Common myeloid progenitor, CD34-positive (primary cell): Measurements from ENCODE around the gene FPR2.
"Not testable (repeated sequence)": the region's sequence is repeated elsewhere in the genome, so short reads cannot be mapped to it uniquely, and the experiment has no call there.

Experiments used
- CTCF ChIA-PET: fragments of 350-600 bp; sonication (Branson Sonifier 250); formaldehyde crosslinking; loops from one replicate; lab custom pipeline; 2021; ENCODE audit warnings: antibody characterized with exemption; lab: Charles Lee
- POLR2A ChIA-PET: fragments of 350-600 bp; sonication (Branson Sonifier 250); formaldehyde crosslinking; loops from one replicate; lab custom pipeline; 2021; ENCODE audit warnings: antibody characterized with exemption; lab: Charles Lee
- DNase-seq, 3 donors: peaks; one replicate each; pipeline versions ENCODE4 v3.0.0 to v3.0.0-alpha.2; 2013
- H3K27ac ChIP-seq, 2 experiments: 1 replicate in 1 of 2; 2 replicates in 1 of 2; pipeline ENCODE4 v1.7.0; 2013; ENCODE audit warnings: inconsistent platforms in 2 of 2, low read length in 2 of 2, mild to moderate bottlenecking in 2 of 2, low read depth in 1 of 2, moderate library complexity in 1 of 2; ENCODE audit not compliant: severe bottlenecking in 2 of 2, insufficient read depth in 1 of 2, poor library complexity in 1 of 2
- H3K27me3 ChIP-seq, 5 experiments: replicated peaks in 2 of 5; 1 replicate in 3 of 5; 2 replicates in 2 of 5; pipeline versions ENCODE4 v1.6.1 to v1.7.0; 2013; ENCODE audit warnings: low read length in 4 of 5, mild to moderate bottlenecking in 2 of 5, moderate library complexity in 2 of 5, inconsistent platforms in 1 of 5; ENCODE audit not compliant: insufficient read depth in 5 of 5, control insufficient read depth in 4 of 5
- H3K36me3 ChIP-seq, 4 experiments: 1 replicate in 2 of 4; 2 replicates in 2 of 4; pipeline versions ENCODE4 v1.6.1 to v1.7.0; 2013; ENCODE audit warnings: low read length in 3 of 4, control low read depth in 1 of 4, mild to moderate bottlenecking in 1 of 4; ENCODE audit not compliant: control insufficient read depth in 4 of 4, insufficient read depth in 4 of 4
- H3K4me1 ChIP-seq, 4 experiments: 1 replicate in 3 of 4; 2 replicates in 1 of 4; pipeline versions ENCODE4 v1.6.1 to v1.7.1; 2013; ENCODE audit warnings: low read length in 3 of 4, mild to moderate bottlenecking in 3 of 4, control low read depth in 1 of 4, inconsistent platforms in 1 of 4, moderate library complexity in 1 of 4; ENCODE audit not compliant: control insufficient read depth in 4 of 4, insufficient read depth in 4 of 4; ENCODE audit errors: control extremely low read depth in 1 of 4
- H3K4me3 ChIP-seq, 7 experiments: 1 replicate in 4 of 7; 2 replicates in 3 of 7; pipeline versions ENCODE4 v1.5.1 to v1.7.0; 2013; ENCODE audit warnings: mild to moderate bottlenecking in 7 of 7, low read length in 6 of 7, moderate library complexity in 6 of 7, inconsistent platforms in 2 of 7, low read depth in 2 of 7, control low read depth in 1 of 7; ENCODE audit not compliant: insufficient read depth in 4 of 7, control insufficient read depth in 1 of 7; ENCODE audit errors: extremely low read depth in 1 of 7
- H3K9me3 ChIP-seq, 5 experiments: 1 replicate in 4 of 5; 2 replicates in 1 of 5; pipeline versions ENCODE4 v1.6.1 to v1.7.1; 2013; ENCODE audit warnings: low read length in 4 of 5, mild to moderate bottlenecking in 2 of 5, inconsistent platforms in 1 of 5, low read depth in 1 of 5, moderate library complexity in 1 of 5; ENCODE audit not compliant: control insufficient read depth in 4 of 5, insufficient read depth in 2 of 5; ENCODE audit errors: control extremely low read depth in 1 of 5
- WGBS: methylation state at CpG from one replicate; pipeline ENCODE4 v1.1.5; 2013; ENCODE audit not compliant: insufficient coverage; 5-methylcytosine and 5-hydroxymethylcytosine counted together

The FPR2 gene

GRCh38 chr19:51802775-51803174 is 41.8 kb downstream of the FPR2 start:
- ChIA-PET POLR2A (no interaction called here), CTCF (no interaction called here)
- H3K4me1 ChIP-seq: peaks cover 0 to 20% (median 7%) of the 10 kb centered on the region in 4 experiments
- peaks cover 0 to 7% (median 0%) of the 10 kb centered on the region in 5 experiments for H3K9me3 ChIP-seq
- H3K27ac ChIP-seq: no peak overlapping the region
- no CpG with 5 or more reads among the region's 2 CpGs for WGBS
- no peaks in the 10 kb centered on the region for H3K27me3 ChIP-seq
- H3K4me3 ChIP-seq: no peak overlapping the region
- no peak for DNase-seq
- H3K36me3 ChIP-seq: no peaks in the 10 kb centered on the region

DNA sequence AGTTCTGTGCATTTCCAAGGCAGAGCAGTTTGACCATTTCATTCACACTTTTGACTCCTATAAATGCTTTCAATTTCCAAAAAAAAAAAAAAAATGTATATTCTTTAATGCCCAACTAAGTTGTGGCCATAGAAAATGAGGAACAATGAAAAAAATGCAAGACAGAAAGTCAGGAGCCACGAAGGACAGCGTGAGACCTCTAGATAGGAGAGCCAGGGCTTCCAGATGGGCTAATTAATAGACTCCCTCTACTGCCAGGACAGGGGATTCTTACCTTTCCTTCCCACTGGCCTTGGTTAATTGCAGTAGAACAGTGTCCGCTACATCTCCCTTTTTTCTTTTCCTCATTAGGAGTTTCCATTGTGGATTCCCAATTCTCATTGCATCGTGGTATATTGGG is 42.5 kb downstream of the FPR2 start:
- peaks cover 0 to 5% (median 0%) of the 10 kb centered on the region in 5 experiments for H3K9me3 ChIP-seq
- peak overlapping the region in 1 of 7 experiments; percentile 28 for H3K4me3 ChIP-seq
- peak in 1 of 3 donors; percentile 12 for DNase-seq
- no peaks in the 10 kb centered on the region for H3K36me3 ChIP-seq
- WGBS: 28% methylated on average over 2 of the region's 4 CpGs
- POLR2A ChIA-PET: no interaction called here
- H3K27ac ChIP-seq: no peak overlapping the region
- H3K27me3 ChIP-seq: no peaks in the 10 kb centered on the region
- CTCF ChIA-PET: no interaction called here
- H3K4me1 ChIP-seq: peaks cover 0 to 20% (median 7%) of the 10 kb centered on the region in 4 experiments

GRCh38 chr19:51803967-51804366 is 43.0 kb downstream of the FPR2 start:
- no peaks in the 10 kb centered on the region for H3K27me3 ChIP-seq

DNA sequence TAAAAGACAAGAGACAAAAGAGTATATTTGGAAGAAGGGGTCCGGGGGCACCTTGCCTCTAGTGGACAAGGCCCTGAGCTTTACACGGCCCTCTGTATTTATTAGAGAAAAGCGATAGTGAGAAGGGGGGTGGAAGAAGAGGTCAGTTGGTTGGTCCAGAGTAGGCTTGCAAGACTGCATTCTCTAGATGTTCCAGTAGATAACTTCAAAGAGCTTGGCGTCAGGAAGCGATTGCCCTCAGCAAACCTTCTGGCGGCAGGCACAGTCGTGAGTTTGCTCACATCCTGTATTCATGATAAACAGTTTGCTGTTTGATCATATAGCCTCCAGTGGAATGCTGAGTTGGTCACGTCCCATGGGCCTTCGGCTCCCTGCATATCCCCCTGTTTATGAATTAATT is 43.8 kb downstream of the FPR2 start:
- H3K27me3 ChIP-seq, H3K36me3 ChIP-seq, H3K27ac ChIP-seq, CTCF ChIA-PET, DNase-seq, H3K4me3 ChIP-seq, POLR2A ChIA-PET, H3K9me3 ChIP-seq: not testable (repeated sequence)
- peaks cover 0 to 11% (median 6%) of the 10 kb centered on the region in 4 experiments for H3K4me1 ChIP-seq
- 96% methylated on average over 4 of the region's 9 CpGs for WGBS

More at GRCh38 chr19:51803967-51804366, 43.0 kb downstream of the FPR2 start:
- Histone ChIP-seq H3K36me3 (no peaks in the 10 kb centered on the region), H3K27ac (no peak overlapping the region), H3K4me1 (peaks cover 0 to 19% (median 7%) of the 10 kb centered on the region in 4 experiments), H3K9me3 (peaks cover 0 to 5% (median 0%) of the 10 kb centered on the region in 5 experiments), H3K4me3 (peak overlapping the region in 1 of 7 experiments; percentile 28)
- DNase-seq: peak in 2 of 3 donors; percentile 60 to 71
- WGBS: 17% methylated on average over 1 of the region's 5 CpGs
- ChIA-PET POLR2A (no interaction called here), CTCF (no interaction called here)

GRCh38 chr19:51805396-51805795 is 44.4 kb downstream of the FPR2 start:
- DNase-seq, POLR2A ChIA-PET, H3K27ac ChIP-seq, H3K4me3 ChIP-seq, H3K9me3 ChIP-seq, H3K27me3 ChIP-seq, CTCF ChIA-PET, H3K36me3 ChIP-seq: not testable (repeated sequence)
- H3K4me1 ChIP-seq: peaks cover 0 to 11% (median 6%) of the 10 kb centered on the region in 4 experiments
- WGBS: 94% methylated on average over 8 of the region's 8 CpGs

- POLR2A ChIA-PET, H3K27me3 ChIP-seq, H3K27ac ChIP-seq, H3K36me3 ChIP-seq, CTCF ChIA-PET, H3K4me3 ChIP-seq, DNase-seq, H3K9me3 ChIP-seq: not testable (repeated sequence)
- H3K4me1 ChIP-seq: peaks cover 0 to 11% (median 6%) of the 10 kb centered on the region in 4 experiments
- WGBS: 92% methylated on average over 2 of the region's 5 CpGs
Measured at GRCh38 chr19:51806571-51806970, 45.6 kb downstream of the FPR2 start.

GRCh38 chr19:51807111-51807701 is 46.2 kb downstream of the FPR2 start:
- H3K36me3 ChIP-seq: no peaks in the 10 kb centered on the region
- H3K27me3 ChIP-seq: no peaks in the 10 kb centered on the region
- 86% methylated on average over 6 of the region's 6 CpGs for WGBS
- no peak for DNase-seq
- no peak overlapping the region for H3K4me3 ChIP-seq
- no peak overlapping the region for H3K27ac ChIP-seq
- H3K9me3 ChIP-seq: peaks cover 0 to 9% (median 6%) of the 10 kb centered on the region in 5 experiments
- POLR2A ChIA-PET: no interaction called here
- peaks cover 0 to 11% (median 6%) of the 10 kb centered on the region in 4 experiments for H3K4me1 ChIP-seq
- CTCF ChIA-PET: no interaction called here
